Measurements from ENCODE around the gene AHSG.
A peak's percentile ranks its signal among the peaks of the same experiment; 100 is the strongest.

AHSG gene

GRCh38 chr3:186589856-186590579, 22.8 kb upstream of the AHSG start:
- peak; percentile 19 for DNase-seq
- in situ Hi-C loops (cut with MboI; ENCODE audit: low pct_unique_long_range_greater_than_20kb, low sequenced_read_pairs) = no loop called here

- DNase-seq = no peak
- in situ Hi-C loops (cut with MboI; ENCODE audit: low pct_unique_long_range_greater_than_20kb, low sequenced_read_pairs) = no loop called here
These were observed 22.1 kb upstream of the AHSG start for GRCh38 chr3:186590580-186591295.

- no peak for DNase-seq
- in situ Hi-C loops (cut with MboI; ENCODE audit: low pct_unique_long_range_greater_than_20kb, low sequenced_read_pairs) = no loop called here
These were observed 20.2 kb upstream of the AHSG start for GRCh38 chr3:186592682-186593081.

- no peak for DNase-seq
- in situ Hi-C loops (cut with MboI; ENCODE audit: low pct_unique_long_range_greater_than_20kb, low sequenced_read_pairs) = no loop called here
These were observed 19.0 kb upstream of the AHSG start for GRCh38 chr3:186593862-186594261.

- DNase-seq = no peak
- in situ Hi-C loops (cut with MboI; ENCODE audit: low pct_unique_long_range_greater_than_20kb, low sequenced_read_pairs) = no loop called here
These were observed 18.2 kb upstream of the AHSG start for GRCh38 chr3:186594591-186595113.

GRCh38 chr3:186596568-186597287, 16.1 kb upstream of the AHSG start:
- no peak for DNase-seq
- in situ Hi-C loops (cut with MboI; ENCODE audit: low pct_unique_long_range_greater_than_20kb, low sequenced_read_pairs) = no loop called here

GRCh38 chr3:186598108-186598784, 14.6 kb upstream of the AHSG start:
- in situ Hi-C loops (cut with MboI; ENCODE audit: low pct_unique_long_range_greater_than_20kb, low sequenced_read_pairs) = no loop called here
- DNase-seq = no peak

GRCh38 chr3:186598794-186599141, 14.1 kb upstream of the AHSG start:
- no peak for DNase-seq
- in situ Hi-C loops (cut with MboI; ENCODE audit: low pct_unique_long_range_greater_than_20kb, low sequenced_read_pairs) = no loop called here

GRCh38 chr3:186599142-186599784, 13.6 kb upstream of the AHSG start:
- in situ Hi-C loops (cut with MboI; ENCODE audit: low pct_unique_long_range_greater_than_20kb, low sequenced_read_pairs) = no loop called here

GRCh38 chr3:186599785-186600166, 13.1 kb upstream of the AHSG start:
- DNase-seq = no peak
- in situ Hi-C loops (cut with MboI; ENCODE audit: low pct_unique_long_range_greater_than_20kb, low sequenced_read_pairs) = no loop called here

More at GRCh38 chr3:186599142-186599784, 13.6 kb upstream of the AHSG start:
- no peak for DNase-seq

GRCh38 chr3:186600896-186601295, 12.0 kb upstream of the AHSG start:
- DNase-seq = no peak
- in situ Hi-C loops (cut with MboI; ENCODE audit: low pct_unique_long_range_greater_than_20kb, low sequenced_read_pairs) = no loop called here

GRCh38 chr3:186603159-186603558, 9.7 kb upstream of the AHSG start:
- in situ Hi-C loops (cut with MboI; ENCODE audit: low pct_unique_long_range_greater_than_20kb, low sequenced_read_pairs) = no loop called here
- DNase-seq = no peak

- DNase-seq = no peak
- in situ Hi-C loops (cut with MboI; ENCODE audit: low pct_unique_long_range_greater_than_20kb, low sequenced_read_pairs) = no loop called here
These were observed 7.8 kb upstream of the AHSG start for GRCh38 chr3:186605078-186605477.

GRCh38 chr3:186605561-186606545, 7.0 kb upstream of the AHSG start:
- in situ Hi-C loops (cut with MboI; ENCODE audit: low pct_unique_long_range_greater_than_20kb, low sequenced_read_pairs) = no loop called here
- no peak for DNase-seq

GRCh38 chr3:186608624-186609215, 4.1 kb upstream of the AHSG start:
- in situ Hi-C loops (cut with MboI; ENCODE audit: low pct_unique_long_range_greater_than_20kb, low sequenced_read_pairs) = no loop called here
- DNase-seq = no peak

- DNase-seq = peak; percentile 24
- in situ Hi-C loops (cut with MboI; ENCODE audit: low pct_unique_long_range_greater_than_20kb, low sequenced_read_pairs) = no loop called here
These were observed 3.5 kb upstream of the AHSG start for GRCh38 chr3:186609247-186609868.

GRCh38 chr3:186612065-186612464, 795 bp upstream of the AHSG start:
- in situ Hi-C loops (cut with MboI; ENCODE audit: low pct_unique_long_range_greater_than_20kb, low sequenced_read_pairs) = no loop called here
- DNase-seq = no peak

Data from KBM-7 (cell line).